Measurements from ENCODE around the gene PRUNE2. TPM values are rescaled to one million over a fixed set of nuclear protein-coding genes. Genes with fewer than 3 reads are reported as not detected.

PRUNE2 gene
- total and polyA plus RNA-seq, 9 donors, result 2.5 to 45.8 (median 13.7) TPM

DNA sequence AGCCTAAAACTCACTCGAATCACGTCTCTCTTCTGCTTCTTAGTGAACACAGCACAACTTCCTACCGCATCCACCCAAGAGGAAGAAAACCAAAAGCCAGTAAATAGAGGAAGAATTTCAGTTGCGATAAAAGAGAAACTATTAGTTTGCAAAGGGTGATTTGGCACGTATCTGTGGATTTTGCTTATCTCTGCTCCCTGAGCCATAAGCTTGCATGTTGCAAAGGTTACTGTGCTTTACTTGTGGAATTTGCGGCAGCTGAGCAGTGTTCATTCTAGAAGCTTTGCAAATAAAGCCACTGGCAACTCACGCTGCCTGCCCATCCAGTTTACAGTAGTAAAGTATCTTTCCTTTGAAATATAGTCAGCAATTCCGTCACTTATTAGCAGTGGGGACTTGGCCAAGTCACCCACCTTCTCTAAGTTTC is 290.7 kb downstream of the PRUNE2 start:
- WGBS, 3 donors, result 8 to 16% (median 16%) methylated on average over 8 of the region's 8 CpGs
- TF ChIP-seq, protein P1, sequence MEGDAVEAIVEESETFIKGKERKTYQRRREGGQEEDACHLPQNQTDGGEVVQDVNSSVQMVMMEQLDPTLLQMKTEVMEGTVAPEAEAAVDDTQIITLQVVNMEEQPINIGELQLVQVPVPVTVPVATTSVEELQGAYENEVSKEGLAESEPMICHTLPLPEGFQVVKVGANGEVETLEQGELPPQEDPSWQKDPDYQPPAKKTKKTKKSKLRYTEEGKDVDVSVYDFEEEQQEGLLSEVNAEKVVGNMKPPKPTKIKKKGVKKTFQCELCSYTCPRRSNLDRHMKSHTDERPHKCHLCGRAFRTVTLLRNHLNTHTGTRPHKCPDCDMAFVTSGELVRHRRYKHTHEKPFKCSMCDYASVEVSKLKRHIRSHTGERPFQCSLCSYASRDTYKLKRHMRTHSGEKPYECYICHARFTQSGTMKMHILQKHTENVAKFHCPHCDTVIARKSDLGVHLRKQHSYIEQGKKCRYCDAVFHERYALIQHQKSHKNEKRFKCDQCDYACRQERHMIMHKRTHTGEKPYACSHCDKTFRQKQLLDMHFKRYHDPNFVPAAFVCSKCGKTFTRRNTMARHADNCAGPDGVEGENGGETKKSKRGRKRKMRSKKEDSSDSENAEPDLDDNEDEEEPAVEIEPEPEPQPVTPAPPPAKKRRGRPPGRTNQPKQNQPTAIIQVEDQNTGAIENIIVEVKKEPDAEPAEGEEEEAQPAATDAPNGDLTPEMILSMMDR (IDR thresholded peaks at IDR 0.05), result no peak
- no peak for DNase-seq
- Histone ChIP-seq H3K9me3 (no peaks in the 10 kb centered on the region), H3K27ac (no peak overlapping the region), H3K4me1 (ENCODE audit: insufficient read depth) (no peaks in the 10 kb centered on the region), H3K36me3 (no peaks in the 10 kb centered on the region), H3K4me3 (no peak overlapping the region), H3K27me3 (no peaks in the 10 kb centered on the region)
- intact Hi-C loops (cut with DNase I), result no loop called here

DNA sequence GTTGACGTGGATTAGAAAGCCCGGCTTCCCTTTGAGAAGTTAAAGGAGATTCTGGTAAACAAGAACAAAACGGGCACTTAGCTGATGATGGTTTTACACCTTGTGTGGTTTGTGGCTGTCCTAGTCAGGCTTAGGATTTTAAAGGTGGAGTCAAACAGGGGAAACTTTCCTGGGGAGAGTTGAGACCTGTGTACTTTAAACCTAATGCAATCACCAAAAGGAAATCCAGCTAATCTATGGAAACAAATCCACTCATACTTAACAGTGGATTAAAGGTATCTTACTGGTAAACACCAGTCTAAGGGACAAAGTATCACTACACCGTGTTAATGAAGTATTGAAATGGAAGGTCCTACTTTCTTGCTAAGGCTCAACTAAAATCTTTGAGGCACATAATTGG is 291.9 kb downstream of the PRUNE2 start:
- no peak for DNase-seq
- intact Hi-C loops (cut with DNase I), result no loop called here
- TF ChIP-seq EP300 (IDR thresholded peaks at IDR 0.05) (no peak), POLR2A (IDR thresholded peaks at IDR 0.05) (no peak)
- TF ChIP-seq, protein P1 (IDR thresholded peaks at IDR 0.05), result no peak
- Histone ChIP-seq H3K4me1 (ENCODE audit: insufficient read depth) (no peaks in the 10 kb centered on the region), H3K9me3 (no peaks in the 10 kb centered on the region), H3K27ac (no peak overlapping the region), H3K4me3 (no peak overlapping the region), H3K27me3 (no peaks in the 10 kb centered on the region), H3K36me3 (no peaks in the 10 kb centered on the region)
- WGBS, 3 donors, result 93 to 97% (median 93%) methylated on average over 4 of the region's 4 CpGs

DNA sequence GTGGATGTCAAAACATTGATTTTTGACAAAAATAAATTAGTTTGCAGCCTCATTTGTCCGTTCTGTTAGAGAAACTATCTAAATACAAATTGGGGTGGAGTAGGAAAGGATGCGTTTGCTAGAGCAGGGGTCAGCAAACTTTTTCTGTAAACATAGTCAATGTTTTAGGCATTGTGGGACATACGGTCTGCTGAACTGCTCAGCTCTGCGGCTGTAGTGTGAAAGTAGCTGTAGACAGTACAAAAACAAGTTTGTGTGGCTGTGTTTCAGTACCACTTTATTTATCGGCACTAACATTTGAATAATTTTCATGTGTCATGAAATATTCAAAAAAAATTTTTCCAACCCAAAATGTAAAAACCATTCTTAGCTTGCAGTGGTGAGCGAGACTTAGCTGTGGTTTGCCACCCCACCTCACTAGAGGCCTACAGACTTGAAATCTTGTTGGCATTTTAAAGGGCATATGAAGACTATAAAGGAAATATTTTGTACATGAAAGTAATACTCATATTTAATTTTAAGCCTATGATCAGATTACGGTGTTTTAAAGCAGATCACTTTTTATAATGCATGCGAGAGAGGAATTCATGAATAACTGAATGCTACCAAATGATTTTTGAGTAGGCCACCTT is 292.6 kb downstream of the PRUNE2 start:
- 87 to 88% (median 88%) methylated on average over 8 of the region's 8 CpGs for WGBS, 3 donors
- Histone ChIP-seq H3K27me3 (no peaks in the 10 kb centered on the region), H3K9me3 (no peaks in the 10 kb centered on the region), H3K36me3 (no peaks in the 10 kb centered on the region), H3K27ac (no peak overlapping the region), H3K4me3 (no peak overlapping the region), H3K4me1 (ENCODE audit: insufficient read depth) (no peaks in the 10 kb centered on the region)
- no peak for DNase-seq
- intact Hi-C loops (cut with DNase I), result no loop called here
- TF ChIP-seq POLR2A (IDR thresholded peaks at IDR 0.05), result no peak
- TF ChIP-seq EP300 (IDR thresholded peaks at IDR 0.05), result no peak
- TF ChIP-seq, protein P1 (IDR thresholded peaks at IDR 0.05), result no peak

DNA sequence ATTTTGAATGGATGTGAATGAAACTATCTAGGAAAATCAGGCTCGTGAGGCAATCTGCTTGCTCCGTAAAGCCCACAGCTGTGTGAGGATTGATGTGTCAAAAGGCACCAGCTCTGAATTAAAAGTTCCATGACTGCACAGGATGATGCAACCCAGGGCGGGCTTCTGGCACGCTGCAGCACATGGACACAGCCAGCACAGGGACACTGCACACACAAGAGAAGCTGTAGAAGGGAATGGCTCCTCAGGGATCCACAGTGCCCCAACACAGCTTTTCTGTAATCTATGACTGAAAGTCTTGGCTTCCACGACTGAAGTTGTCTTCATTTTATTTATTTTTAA is 295.9 kb downstream of the PRUNE2 start:
- intact Hi-C loops (cut with DNase I), result no loop called here
- H3K27me3 ChIP-seq, result no peaks in the 10 kb centered on the region
- H3K4me3 ChIP-seq, result no peak overlapping the region
- TF ChIP-seq, protein P1 (IDR thresholded peaks at IDR 0.05), result no peak
- TF ChIP-seq POLR2A (IDR thresholded peaks at IDR 0.05) (no peak), EP300 (IDR thresholded peaks at IDR 0.05) (no peak)
- H3K4me1 ChIP-seq (ENCODE audit: insufficient read depth), result no peaks in the 10 kb centered on the region
- WGBS, 3 donors, result 62 to 69% (median 65%) methylated on average over 5 of the region's 5 CpGs
- no peak overlapping the region for H3K27ac ChIP-seq
- DNase-seq, result peak in 2 of 5 donors; percentile 13 to 26
- no peaks in the 10 kb centered on the region for H3K36me3 ChIP-seq
- no peaks in the 10 kb centered on the region for H3K9me3 ChIP-seq
